ENCODE results near the gene RBBP8NL.

GRCh38 chr20:62436692-62437091 is 9.4 kb upstream of the RBBP8NL start:
- TF ChIP-seq CTCF (IDR thresholded peaks at IDR 0.05; ENCODE audit: low read length) (no peak), EZH2 (IDR thresholded peaks at IDR 0.05; ENCODE audit: borderline replicate concordance, low read length) (no peak)

All from OCI-LY1 (cell line).